ENCODE results near the gene APOBEC3H. TPM values are rescaled to one million over a fixed set of nuclear protein-coding genes. Genes with fewer than 3 reads are reported as not detected.

Gene APOBEC3H
- total and polyA plus RNA-seq, 2 donors from 2014 or later = 0.79 TPM; not detected in 1

- peaks cover 0 to 5% (median 4%) of the 10 kb centered on the region in 3 donors for H3K36me3 ChIP-seq (ENCODE audit: control insufficient read depth in 2 of 3, insufficient read depth in 3 of 3, low read length in 3 of 3)
- H3K27me3 ChIP-seq (ENCODE audit: control insufficient read depth, insufficient read depth, low read length) = peaks cover 17% of the 10 kb centered on the region
- FAIRE-seq = no peak
- H3K4me3 ChIP-seq (ENCODE audit: low read length in 3 of 3) = peak overlapping the region; percentile 53 to 86 (median 73)
- no peaks in the 10 kb centered on the region for H3K9me3 ChIP-seq (ENCODE audit: control insufficient read depth in 2 of 3, insufficient read depth in 1 of 3, low read length in 3 of 3)
- DNase-seq = peak; percentile 9 to 78 (median 24)
- peaks cover 0 to 22% (median 6%) of the 10 kb centered on the region in 3 donors for H3K4me1 ChIP-seq (ENCODE audit: control insufficient read depth in 2 of 3, insufficient read depth in 2 of 3, low read depth in 1 of 3, low read length in 3 of 3)
- peak overlapping the region in 2 of 3 donors; percentile 85 to 94 for H3K9ac ChIP-seq (ENCODE audit: low read length in 3 of 3)
- H3K27ac ChIP-seq (ENCODE audit: low read depth in 2 of 2, low read length in 2 of 2) = peak overlapping the region; percentile 87 to 96
- intact Hi-C loops (cut with DNase I) = no loop called here
- TF ChIP-seq CTCF (IDR thresholded peaks at IDR 0.05; ENCODE audit: borderline replicate concordance, extremely low read depth, insufficient read depth) = no peak
Observed at GRCh38 chr22:39153220-39153717, 56.2 kb downstream of the APOBEC3H start.

Other genes starting within 250 kb of the APOBEC3H start
- 113 TPM for gene CBX6, start 225.0 kb upstream of the APOBEC3H start, total RNA-seq
- 24.9 TPM for gene CBX6, start 225.0 kb upstream of the APOBEC3H start, polyA plus RNA-seq (ENCODE audit: insufficient read depth, low read depth, low replicate concordance)
- gene APOBEC3A, start 139.6 kb upstream of the APOBEC3H start, total RNA-seq = 1.2 TPM
- not detected for gene APOBEC3A, start 139.6 kb upstream of the APOBEC3H start, polyA plus RNA-seq (ENCODE audit: insufficient read depth, low read depth, low replicate concordance)
- 2.7 TPM for gene APOBEC3B, start 114.9 kb upstream of the APOBEC3H start, total RNA-seq
- 1.0 TPM for gene APOBEC3B, start 114.9 kb upstream of the APOBEC3H start, polyA plus RNA-seq (ENCODE audit: insufficient read depth, low read depth, low replicate concordance)
- 19.8 TPM for gene APOBEC3C, start 83.0 kb upstream of the APOBEC3H start, total RNA-seq
- gene APOBEC3C, start 83.0 kb upstream of the APOBEC3H start, polyA plus RNA-seq (ENCODE audit: insufficient read depth, low read depth, low replicate concordance) = 9.5 TPM
- 4.3 TPM for gene APOBEC3D, start 76.1 kb upstream of the APOBEC3H start, total RNA-seq
- 1.7 TPM for gene APOBEC3D, start 76.1 kb upstream of the APOBEC3H start, polyA plus RNA-seq (ENCODE audit: insufficient read depth, low read depth, low replicate concordance)
- gene APOBEC3F, start 56.4 kb upstream of the APOBEC3H start, total RNA-seq = 16.3 TPM
- gene APOBEC3F, start 56.4 kb upstream of the APOBEC3H start, polyA plus RNA-seq (ENCODE audit: insufficient read depth, low read depth, low replicate concordance) = 6.9 TPM
- 12.5 TPM for gene APOBEC3G, start 20.0 kb upstream of the APOBEC3H start, total RNA-seq
- 4.8 TPM for gene APOBEC3G, start 20.0 kb upstream of the APOBEC3H start, polyA plus RNA-seq (ENCODE audit: insufficient read depth, low read depth, low replicate concordance)
- gene CBX7, start 55.4 kb downstream of the APOBEC3H start, total RNA-seq = 65.2 TPM
- 39.3 TPM for gene CBX7, start 55.4 kb downstream of the APOBEC3H start, polyA plus RNA-seq (ENCODE audit: insufficient read depth, low read depth, low replicate concordance)
- 14.2 TPM for gene PDGFB, start 147.7 kb downstream of the APOBEC3H start, total RNA-seq
- 10.4 TPM for gene PDGFB, start 147.7 kb downstream of the APOBEC3H start, polyA plus RNA-seq (ENCODE audit: insufficient read depth, low read depth, low replicate concordance)
- 1,862 TPM for gene RPL3, start 222.4 kb downstream of the APOBEC3H start, total RNA-seq
- 2,443 TPM for gene RPL3, start 222.4 kb downstream of the APOBEC3H start, polyA plus RNA-seq (ENCODE audit: insufficient read depth, low read depth, low replicate concordance)